HUDEP-2 (cell line): ENCODE results near the gene RNU1-4.
"Not testable (repeated sequence)": the region's sequence is repeated elsewhere in the genome, so short reads cannot be mapped to it uniquely, and the experiment has no call there.

Experiments
- DNase-seq, 76 experiments: peaks; one replicate each; lab custom pipeline; 2025; ENCODE audit not compliant: unreplicated experiment in 76 of 76; lab: John Stamatoyannopoulos, UW

Gene RNU1-4

DNA sequence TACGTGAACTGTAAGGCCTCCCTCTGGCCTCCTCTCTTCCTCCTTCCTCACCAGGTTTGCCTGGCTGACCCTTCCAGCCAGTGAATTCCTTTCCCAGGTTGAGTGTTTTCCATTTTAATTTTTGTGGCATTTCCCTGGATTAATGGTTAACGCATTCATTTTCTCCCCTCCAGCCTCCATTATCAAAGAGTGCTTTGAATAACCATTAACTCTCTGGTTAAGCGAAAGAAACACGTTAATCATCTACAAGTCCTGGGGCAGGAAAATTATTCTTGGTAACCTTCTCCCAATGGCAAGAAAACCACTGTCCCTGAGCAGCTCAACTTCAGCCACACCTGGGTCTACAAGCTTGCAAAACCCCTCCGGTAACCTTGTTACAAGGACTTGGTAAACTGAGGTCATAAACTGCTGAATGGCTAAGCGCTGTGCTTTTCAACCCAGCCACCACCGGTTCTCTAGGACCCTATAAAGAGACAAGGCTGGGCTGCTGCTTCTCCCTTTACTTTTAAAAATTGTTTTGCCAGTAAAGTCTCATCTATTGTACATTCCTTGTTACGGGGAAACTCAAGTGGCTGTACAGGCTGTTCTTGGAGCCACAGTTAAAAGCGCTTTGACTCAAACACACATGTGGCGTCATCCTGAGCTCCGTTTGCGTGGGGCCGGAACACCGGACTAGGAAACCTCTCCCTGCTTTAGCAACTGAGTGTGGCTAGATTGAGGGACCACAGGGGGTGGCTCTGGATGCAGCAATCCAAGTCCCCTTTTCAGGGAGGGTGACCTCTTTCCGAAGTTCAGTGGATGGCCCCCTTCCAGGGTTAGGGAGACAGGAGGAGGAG lies 24.7 kb downstream of the RNU1-4 start:
- DNase-seq: not testable (repeated sequence)

DNA sequence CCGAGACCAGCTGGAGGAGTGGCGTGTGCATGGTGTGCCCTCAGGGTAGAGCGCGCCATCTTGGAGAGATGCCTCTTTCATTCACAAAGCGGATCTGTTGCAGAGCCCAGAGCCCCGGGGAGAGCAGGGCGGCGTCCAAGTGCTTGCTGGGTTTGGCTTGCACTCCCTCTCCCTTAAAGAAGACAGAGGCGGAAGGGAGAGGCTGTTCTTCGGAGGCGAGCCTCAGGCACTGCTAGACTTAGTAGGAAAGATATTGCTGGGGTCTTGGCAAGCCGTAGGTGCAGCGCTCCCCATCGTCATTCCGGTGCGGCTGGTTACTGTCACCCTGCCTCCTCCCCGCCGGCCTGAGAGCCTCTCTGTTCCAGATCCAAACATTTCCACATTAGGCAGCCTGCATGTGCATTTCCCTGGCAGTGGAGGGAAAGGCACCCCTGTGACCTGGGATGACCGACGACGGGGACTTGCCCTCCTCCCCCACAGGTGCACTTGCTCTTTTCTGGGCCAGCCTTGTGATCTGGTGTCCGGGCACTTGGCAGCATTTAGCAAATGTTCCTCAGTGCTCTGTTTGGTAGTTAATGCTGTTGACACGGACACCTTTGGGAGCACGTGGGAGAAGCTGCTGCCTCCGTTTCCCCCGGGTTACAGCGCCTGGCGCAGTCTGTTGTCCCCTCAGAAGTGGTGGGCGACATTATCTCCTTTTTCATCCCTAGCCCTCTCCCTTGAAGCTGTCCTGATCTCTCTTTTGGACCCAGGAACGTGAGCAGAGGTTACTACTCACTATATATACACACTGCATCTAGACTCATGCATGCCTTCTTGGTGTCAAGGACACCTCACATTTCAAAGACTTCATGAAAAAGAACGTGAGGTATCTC lies 25.7 kb downstream of the RNU1-4 start:
- not testable (repeated sequence) for DNase-seq

DNA sequence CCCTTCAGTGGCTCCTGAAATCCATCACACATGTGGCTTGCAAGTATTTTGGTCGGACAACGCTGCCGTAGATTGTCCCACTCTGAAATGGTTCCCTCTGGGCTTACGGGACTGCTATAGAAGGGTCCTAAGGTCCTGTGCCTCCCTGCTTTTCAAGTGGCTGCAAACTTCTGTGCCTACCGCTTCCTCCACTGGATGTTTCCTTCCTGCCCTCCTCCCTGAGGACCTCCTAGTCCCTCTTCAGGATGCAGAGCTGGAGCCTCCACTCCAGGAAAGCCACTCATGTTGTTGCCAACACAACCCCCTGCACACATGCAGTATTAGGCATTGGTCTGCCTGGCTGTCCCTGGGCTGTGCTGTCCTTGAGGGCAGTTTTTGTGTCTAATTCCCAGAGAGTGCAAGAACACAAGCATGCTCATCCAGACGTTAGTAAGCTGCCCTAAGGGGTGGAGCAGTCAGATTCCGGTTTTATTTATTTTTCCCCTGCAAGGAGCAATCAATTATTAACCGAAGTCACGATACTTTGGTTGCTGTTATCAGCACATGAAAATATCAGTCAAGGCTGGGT lies 26.5 kb downstream of the RNU1-4 start:
- DNase-seq: not testable (repeated sequence)

DNA sequence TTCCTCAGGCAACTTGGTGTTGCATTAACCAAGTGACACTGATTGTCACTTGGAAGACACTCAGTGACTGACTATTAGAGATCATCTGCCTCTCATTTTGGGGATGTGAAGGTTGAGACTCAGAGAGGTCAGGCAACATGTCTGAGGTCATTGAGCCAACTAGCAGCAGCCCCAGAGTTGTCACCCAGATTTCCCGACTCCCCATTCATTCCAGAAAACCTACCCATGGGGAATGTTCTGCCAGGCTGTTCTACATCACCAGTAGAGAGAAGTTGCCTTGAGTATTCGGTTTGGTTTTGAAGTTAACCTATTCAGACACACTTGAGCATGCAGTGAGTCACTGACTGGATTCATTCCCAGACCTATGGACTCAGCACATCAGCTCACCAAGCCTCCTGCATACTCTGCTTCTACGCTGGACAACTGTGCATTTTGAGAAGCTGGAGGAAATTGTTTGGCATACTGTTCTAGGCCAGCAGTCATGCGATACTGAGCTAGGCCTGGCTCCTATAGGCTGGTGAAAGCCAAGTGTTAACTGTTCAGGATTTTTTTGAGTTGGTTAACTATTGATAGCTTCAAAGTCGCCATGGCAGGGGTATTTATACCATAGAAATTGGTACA lies 29.9 kb downstream of the RNU1-4 start:
- not testable (repeated sequence) for DNase-seq

DNA sequence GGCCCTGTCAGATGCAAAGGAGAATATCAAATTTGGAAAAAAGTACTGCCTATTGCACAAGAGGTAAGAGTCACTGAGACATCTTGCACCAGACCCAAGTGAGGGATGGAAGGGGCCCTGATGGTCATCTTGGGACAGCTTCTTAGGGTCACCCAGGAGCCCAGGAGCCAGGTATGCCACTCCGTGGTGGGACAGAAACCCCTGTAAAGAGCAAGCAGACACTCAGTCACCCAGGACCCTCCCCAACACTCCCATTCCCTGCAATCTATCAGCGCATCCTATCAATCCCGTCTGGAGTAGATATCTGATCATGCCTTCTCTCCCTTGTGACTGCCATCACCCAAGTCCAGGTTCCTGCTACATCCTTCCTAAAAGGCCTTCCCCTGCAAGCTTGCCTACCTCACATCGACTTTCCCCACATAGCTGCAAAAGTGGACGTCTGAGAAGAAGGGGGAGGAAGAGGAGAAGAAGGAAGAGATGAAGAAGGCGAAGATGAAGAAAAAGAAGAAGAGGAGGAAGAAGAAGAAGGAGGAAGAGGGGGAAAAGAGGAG lies 30.7 kb downstream of the RNU1-4 start:
- not testable (repeated sequence) for DNase-seq

DNA sequence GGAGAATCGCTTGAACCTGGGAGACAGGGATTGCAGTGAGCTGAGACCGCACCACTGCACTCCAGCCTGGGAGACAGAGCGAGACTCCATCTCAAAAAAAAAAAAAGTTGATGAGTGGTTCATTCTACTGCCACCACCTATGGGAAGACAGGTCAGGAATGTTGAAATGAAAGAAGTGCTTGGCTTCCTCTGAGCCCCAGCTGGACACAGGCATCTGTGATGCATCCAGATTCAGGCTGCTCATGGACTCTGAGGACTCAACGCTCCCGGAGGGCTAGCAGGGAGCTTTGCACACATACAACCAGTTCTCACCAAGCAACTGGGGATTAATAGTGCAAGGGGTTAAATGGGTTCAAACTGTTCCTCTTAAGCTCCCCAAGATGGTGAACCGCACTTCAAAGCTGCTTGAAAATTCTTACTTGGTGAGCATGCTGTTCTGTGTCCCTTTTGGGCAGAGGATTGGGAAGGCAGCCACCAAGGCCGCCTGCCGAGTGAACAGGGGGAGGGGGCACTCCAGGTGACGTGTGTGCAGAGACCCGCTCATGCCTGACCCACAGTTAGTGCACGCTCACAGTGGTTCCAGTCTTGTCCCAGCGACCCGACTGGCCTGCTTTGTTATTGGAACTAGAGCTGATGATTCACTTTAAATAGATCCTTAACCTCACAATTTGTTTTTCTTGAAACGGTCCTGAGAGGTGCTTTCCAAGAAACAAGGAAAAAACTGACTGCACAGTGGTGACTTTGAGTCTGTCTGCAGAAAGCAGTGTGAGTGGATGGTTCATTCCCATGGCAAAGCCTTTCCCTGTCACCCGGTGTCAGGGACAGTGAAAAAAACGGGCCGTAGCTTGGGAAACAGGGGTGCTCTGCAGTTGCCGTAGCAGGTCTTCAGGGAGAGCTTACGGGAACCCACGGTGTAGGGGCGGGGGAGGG lies 32.2 kb downstream of the RNU1-4 start:
- not testable (repeated sequence) for DNase-seq

DNA sequence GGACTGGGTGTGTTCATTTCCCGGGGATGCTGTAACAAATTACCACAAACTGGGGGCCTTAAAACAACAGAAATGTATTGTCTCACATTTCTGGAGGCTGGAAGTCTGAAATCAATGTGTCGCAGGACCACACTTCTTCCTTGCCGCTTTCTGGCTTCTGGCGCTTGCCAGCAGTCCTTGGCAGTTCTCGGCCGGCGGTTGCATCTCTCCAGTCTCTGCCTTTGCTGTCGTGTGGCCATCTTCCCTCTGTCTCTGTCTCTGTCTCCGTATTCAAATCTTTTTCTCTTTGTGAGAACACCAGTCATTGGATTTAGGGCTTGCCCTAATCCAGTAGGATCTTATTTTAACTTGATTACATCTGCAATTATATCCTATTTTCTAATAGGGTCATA lies 32.9 kb downstream of the RNU1-4 start:
- DNase-seq: not testable (repeated sequence)

DNA sequence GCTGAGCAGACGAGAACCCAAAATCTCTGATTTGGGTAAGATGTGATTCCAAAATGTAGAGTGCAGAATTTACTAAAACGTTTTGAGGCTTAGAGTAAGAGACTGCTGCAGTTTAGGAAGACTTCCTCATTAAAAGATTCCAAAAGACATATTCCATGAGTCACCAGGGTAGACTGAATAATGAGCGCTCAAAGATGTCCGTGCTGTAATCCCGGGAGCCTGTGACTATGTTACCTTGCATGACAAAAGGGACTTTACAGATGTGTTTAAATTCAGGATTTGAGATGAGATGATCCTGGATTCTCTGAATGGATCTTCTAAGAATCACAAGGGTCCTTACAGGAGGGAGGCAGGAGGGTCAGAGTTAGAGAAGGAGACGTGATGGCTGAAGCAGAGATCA lies 33.4 kb downstream of the RNU1-4 start:
- DNase-seq: not testable (repeated sequence)

DNA sequence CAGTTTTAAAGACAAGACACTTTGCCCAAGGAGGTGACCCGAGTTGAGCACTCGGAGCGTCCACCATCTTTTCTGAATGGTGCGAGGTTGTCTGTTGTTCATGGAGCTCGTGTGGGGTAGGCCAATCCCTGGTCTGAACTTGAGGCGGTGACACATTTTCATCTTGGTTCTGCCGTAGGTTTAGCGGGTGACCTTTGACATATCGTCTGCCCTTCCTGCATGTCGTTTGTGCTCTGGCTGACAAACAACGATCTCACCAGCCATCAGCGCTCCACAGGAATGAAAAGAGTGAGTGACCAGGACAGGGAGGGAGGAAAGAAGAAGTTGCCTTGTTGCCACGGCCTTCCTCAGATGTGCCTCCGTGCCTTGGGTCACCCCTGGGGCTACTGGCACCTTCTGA lies 34.5 kb downstream of the RNU1-4 start:
- DNase-seq: not testable (repeated sequence)

DNA sequence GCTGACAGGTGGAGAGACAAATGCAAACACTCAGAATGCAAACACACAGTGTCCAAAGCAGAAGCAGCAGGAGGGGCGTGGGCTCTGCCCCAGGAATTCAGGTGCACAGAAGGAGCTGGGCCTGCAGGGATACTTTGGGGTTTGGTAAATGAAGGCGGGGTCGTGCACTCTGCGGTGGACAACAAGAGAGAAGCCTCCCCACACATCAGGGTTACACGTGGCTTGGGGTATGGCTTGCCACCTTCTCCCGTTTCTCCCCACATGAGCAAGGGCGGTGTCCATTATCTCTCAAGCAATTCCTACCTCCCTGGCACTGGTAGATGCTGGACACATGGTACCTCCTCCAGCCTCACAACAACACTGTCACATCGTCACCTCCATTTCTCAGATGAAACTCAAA lies 35.0 kb downstream of the RNU1-4 start:
- not testable (repeated sequence) for DNase-seq

DNA sequence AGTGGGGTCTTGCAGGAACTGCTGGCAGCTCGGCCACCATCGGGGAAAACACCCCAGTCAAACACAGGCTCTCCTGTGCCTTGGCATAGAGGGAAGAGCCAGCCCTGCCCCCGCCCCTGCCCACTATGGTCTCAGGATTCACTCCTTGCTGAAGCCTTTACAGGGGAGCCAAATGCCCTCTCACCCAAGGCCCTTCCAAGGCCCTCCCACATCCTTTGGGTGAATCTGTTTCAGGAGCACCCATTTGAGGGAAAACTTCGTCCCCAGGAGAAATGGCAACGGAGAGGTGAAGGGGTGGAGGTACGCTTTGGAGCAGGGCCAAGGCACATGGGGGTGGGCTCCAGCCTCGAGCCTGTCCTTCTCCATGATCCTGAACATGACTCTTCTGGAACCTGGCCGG lies 35.9 kb downstream of the RNU1-4 start:
- not testable (repeated sequence) for DNase-seq

DNA sequence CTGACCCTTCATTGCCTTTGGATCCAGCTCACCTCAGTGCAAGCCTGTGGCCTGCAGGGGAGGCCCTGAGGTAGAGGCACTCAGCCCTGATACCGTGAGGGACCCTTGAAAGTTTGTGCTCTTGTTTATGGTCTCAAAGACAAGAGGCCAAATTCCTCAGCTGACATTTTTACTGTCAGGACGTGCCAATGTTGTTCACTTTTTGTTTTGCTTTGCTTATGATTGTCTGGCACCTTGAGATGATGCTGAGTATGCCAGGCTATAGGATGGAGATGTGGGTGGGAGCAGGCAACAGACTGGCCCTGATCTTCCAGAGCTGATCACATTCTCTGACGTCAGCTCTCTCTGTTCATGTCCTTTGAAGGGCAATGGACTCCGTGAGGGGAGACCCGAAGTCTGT lies 36.5 kb downstream of the RNU1-4 start:
- not testable (repeated sequence) for DNase-seq

DNA sequence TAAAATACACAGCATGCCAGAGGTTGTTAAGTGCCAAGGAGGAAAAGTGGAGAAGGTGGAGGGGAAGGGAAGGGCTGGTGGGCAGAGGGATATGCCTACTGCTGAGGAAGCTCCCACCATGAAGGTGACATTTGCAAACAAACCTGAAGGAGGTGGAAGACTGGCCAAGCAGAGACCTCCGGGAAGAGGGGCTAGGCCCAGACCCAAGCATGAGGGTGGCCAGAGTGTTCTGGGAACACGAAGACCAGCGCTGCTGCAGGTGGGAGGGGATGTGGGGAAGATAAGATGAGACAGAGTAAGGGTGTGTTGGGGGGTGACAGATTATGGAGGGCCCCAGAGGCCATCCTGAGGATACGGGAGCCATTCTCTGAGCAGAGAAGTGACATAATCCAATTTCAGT lies 37.5 kb downstream of the RNU1-4 start:
- not testable (repeated sequence) for DNase-seq

DNA sequence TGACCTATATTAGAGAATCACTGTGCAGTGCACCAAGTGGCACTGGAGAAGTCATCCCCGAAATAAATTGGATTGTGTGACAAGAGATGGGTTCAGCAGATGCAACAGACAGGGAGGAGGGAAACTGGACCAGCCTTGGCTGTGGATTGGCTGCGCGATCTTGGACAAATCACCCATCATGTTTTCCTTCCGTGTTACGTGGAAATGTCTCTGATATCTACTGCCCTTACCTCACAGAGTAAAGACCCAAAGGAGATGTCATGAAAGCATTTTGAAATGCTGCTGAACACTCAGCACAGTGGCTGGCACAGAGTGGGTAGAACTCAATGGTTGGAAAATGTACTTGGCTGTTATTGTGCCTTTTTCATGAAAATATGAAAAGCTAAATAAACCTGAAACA lies 39.2 kb downstream of the RNU1-4 start:
- not testable (repeated sequence) for DNase-seq

DNA sequence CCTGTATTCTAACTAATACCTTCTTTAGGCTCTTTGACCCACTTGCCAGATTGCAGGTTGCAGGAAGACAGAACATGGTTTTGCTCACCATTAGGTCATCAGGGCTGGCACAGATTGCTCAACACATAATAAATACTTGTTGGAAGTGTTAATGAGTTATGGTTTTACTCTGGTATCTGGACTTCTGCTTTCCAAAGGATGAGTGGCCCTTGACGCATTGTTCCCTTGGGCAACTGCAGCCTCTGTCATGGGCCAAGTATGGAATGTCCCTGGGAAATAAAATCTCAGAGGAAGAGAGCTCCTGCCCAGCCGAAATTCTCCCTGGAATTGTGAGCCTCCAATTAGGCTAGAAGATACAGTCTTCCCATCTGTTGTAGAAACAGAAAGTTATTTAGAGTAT lies 40.7 kb downstream of the RNU1-4 start:
- not testable (repeated sequence) for DNase-seq

DNA sequence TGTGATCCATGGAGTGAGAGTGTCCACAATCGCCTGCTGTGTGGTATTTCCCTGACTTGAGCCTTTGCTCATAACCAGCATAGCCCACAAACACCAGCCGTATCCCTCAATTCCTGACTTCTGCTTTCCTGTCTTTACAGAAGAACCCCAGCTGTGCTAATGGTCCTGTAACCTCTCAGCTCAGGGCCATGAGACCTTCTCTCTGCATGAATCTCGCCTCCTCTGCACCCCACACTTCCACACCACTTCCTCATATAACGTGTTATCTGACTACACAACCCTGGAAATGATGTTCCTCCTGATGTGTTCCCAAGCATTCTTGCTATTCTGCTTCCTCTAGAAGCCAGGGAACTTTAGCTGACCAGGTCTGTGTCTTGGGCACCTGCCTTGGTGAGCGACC lies 41.3 kb downstream of the RNU1-4 start:
- DNase-seq: not testable (repeated sequence)

DNA sequence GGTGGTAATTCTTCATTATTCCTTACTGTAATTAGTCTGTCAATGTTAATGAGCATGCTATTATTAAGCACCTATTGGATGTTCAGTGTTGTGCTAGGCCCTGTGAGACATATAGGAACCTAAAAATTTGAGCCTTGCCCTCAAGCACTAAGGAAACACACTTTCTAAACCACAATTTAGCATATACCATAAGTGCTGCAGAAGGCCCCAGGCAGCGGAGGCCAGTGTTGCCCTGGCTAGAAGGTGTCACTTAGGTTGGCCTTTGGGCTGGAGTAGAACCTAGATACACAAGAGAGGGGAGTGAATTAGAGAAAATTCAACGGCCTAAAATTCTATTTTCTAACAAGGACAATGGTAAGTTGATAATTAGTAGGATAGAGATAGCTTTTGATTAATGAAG lies 44.6 kb downstream of the RNU1-4 start:
- DNase-seq: not testable (repeated sequence)

DNA sequence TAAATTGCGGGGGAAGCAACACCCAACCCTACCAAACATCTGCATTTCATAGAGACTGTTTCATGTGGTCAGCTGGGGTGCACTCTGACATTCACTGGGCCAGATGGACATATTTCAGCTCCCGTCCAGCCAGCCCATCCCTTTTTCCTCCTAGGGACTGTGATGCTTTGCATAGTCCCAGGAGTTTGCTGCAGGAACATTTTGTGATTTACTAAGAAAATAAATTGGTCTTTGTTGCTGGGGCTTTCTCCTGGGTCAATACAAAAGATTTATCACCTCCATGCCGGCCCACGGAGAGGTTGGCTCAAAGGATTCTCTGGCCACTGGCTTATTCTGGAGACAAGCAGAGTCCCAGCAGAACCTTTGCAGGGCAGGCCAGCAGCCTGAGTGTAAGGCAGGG lies 46.0 kb downstream of the RNU1-4 start:
- DNase-seq: not testable (repeated sequence)

DNA sequence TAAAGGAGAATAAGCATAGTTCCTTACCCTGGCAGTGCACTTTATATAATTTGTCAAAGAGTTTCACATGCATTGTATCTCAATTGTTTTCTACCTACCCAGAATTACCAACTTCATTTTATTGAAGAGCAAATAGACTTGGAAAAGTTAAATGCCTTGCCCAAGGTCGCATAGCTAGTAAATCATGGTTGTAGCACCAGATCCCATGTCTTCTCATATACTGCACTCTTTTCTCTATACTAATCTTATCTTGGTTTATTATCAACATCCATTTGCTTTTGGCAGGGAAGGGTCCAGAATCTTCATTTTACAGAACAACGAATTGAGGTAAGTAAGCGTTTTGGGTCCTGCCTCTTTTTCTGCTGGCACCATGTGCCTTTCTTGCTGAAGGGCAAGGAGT lies 46.9 kb downstream of the RNU1-4 start:
- not testable (repeated sequence) for DNase-seq
